ENCODE data around the gene RAD23A.

RAD23A gene

DNA sequence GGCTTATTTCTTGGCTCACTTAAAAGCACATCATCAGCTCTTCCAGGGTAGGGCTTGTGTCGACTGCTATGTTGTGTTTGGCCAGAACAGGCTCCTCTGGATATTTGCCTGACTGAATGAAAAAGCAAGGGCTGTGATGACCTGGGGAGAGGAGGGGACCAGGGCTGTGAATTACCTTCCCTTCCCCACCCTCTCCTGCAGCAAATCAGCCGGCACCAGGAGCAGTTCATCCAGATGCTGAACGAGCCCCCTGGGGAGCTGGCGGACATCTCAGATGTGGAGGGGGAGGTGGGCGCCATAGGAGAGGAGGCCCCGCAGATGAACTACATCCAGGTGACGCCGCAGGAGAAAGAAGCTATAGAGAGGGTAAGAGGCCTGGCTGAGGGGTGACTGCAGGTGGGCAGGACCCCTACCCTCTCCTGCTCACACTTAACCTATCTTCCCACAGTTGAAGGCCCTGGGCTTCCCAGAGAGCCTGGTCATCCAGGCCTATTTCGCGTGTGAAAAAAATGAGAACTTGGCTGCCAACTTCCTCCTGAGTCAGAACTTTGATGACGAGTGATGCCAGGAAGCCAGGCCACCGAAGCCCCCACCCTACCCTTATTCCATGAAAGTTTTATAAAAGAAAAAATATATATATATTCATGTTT, 7.0 kb downstream of the RAD23A start:
- peak overlapping the region; percentile 92 for H3K27ac ChIP-seq
- no peak for TF ChIP-seq ZFX (IDR thresholded peaks at IDR 0.05; ENCODE audit: borderline replicate concordance)
- TF ChIP-seq, protein P1, sequence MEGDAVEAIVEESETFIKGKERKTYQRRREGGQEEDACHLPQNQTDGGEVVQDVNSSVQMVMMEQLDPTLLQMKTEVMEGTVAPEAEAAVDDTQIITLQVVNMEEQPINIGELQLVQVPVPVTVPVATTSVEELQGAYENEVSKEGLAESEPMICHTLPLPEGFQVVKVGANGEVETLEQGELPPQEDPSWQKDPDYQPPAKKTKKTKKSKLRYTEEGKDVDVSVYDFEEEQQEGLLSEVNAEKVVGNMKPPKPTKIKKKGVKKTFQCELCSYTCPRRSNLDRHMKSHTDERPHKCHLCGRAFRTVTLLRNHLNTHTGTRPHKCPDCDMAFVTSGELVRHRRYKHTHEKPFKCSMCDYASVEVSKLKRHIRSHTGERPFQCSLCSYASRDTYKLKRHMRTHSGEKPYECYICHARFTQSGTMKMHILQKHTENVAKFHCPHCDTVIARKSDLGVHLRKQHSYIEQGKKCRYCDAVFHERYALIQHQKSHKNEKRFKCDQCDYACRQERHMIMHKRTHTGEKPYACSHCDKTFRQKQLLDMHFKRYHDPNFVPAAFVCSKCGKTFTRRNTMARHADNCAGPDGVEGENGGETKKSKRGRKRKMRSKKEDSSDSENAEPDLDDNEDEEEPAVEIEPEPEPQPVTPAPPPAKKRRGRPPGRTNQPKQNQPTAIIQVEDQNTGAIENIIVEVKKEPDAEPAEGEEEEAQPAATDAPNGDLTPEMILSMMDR (IDR thresholded peaks at IDR 0.05): no peak

DNA sequence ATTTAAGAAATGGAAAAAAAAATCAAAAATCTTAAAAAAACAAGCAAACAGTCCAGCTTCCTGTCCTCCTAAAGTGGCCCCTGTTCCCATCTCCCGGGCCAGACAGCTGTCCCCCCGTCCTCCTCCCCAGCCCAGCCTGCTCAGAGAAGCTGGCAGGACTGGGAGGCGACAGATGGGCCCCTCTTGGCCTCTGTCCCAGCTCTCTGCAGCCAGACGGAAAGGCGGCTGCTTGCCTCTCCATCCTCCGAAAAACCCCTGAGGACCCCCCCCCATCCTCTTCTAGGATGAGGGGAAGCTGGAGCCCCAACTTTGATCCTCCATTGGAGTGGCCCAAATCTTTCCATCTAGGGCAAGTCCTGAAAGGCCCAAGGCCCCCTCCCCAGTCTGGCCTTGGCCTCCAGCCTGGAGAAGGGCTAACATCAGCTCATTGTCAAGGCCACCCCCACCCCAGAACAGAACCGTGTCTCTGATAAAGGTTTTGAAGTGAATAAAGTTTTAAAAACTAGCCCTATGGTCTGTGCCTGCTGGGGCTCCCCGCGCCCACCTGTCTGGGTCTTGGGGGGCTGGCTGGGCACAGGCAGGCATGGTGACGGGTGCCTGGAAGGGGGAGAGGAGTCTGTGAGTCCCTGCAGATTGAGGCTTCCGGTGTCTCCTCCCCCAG, 7.6 kb downstream of the RAD23A start:
- TF ChIP-seq, protein P1 (IDR thresholded peaks at IDR 0.05): no peak
- peak overlapping the region; percentile 92; the same call in 1 of the 2 replicates for H3K27ac ChIP-seq

DNA sequence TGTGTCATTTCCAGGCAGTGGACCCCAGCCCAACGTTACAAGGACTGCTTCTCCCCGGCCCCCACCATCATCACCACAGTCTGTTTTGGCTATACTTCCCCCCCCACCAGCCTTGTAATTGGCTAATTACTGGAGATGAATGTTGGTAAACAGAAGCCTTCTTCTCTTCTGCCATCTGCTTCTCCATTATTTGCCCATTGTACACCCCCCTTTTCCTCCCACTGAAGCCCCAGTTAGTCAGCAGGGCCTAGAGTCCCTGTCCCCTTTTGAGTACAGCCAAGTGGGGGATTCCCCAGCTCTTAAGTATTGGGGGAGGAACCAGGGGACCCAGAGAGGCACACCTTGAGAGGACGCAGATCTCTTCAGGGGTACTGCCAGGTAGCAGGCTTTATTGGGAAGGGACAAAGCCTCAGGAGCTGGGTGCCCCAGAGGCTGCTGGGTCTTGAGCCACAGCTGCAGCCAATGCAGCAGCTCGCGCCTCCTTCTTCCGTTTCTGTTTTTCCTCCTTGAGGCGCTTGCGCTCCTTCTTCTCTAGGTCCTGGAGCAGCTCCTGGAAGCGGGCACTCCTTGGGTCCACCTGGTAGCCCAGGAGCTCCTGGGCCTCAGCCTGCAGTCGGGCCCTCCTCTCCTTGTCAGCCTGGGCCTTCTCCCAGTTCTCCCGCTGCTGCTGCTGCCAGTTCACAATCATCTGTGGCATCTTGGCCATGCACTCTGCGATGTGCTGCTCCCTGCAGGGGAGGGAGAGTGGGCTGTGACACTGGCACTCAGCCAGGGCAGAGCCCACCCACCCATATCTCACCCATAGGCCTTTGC, 8.3 kb downstream of the RAD23A start:
- peak overlapping the region; percentile 92 for H3K27ac ChIP-seq
- TF ChIP-seq, protein P1 (IDR thresholded peaks at IDR 0.05): no peak
- no peak for TF ChIP-seq ZFX (IDR thresholded peaks at IDR 0.05; ENCODE audit: borderline replicate concordance)

DNA sequence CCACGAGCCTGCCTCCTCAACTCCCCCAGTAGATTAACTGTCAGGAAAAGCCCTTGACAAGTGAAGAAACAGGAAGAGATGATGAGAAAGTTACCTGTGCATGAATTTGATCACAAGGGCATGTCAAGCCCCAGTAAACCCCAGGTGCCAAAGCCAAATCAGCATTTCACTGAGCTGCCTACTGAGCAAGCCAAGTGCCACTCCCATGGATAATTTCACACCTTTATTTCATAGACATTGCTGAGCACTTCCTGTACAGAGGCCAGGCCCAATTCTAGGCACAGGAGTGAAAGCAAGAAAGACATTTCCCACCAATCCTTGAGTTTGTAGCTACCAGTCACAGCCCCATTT, 8.9 kb downstream of the RAD23A start:
- TF ChIP-seq ZFX (IDR thresholded peaks at IDR 0.05; ENCODE audit: borderline replicate concordance): no peak
- TF ChIP-seq, protein P1 (IDR thresholded peaks at IDR 0.05): no peak
- H3K27ac ChIP-seq: peak overlapping the region; percentile 92

DNA sequence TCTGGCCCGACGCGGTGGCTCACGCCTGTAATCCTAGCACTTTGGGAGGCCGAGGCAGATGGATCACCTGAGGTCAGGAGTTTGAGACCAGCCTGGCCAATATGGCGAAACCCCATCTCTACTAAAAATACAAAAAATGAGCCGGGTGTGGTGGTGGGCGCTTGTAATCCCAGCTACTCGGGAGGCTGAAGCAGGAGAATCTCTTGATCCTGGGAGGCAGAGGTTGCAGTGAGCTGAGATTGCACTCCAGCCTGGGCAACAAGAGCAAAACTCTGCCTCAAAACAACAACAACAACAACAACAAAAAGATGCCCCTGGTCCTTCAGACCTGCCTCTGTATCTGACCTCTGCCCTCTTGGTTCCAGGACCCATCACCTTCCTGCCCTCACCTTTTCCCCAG, 9.9 kb downstream of the RAD23A start:
- H3K27ac ChIP-seq: peak overlapping the region; percentile 92

DNA sequence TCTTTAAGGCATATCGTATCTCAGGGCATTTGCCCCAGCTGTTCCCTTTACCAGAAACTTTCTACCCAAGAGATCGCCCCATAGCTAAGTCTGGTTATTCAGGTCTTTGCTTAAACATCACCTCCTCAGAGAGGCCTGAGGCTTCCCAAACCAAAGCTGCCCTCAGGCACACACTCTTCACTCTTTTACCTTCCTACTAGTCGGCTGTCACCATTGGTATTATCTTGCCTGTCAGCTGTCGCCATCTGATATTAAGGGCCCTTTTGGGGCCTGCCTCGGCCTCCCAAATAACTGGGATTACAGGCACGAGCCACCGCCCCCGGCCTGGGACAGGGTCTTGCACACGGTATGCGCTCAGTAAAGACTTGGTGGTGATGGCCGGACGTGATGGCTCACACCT, 10.3 kb downstream of the RAD23A start:
- TF ChIP-seq ZFX (IDR thresholded peaks at IDR 0.05; ENCODE audit: borderline replicate concordance): no peak
- TF ChIP-seq, protein P1 (IDR thresholded peaks at IDR 0.05): no peak
- peak overlapping the region; percentile 92 for H3K27ac ChIP-seq

DNA sequence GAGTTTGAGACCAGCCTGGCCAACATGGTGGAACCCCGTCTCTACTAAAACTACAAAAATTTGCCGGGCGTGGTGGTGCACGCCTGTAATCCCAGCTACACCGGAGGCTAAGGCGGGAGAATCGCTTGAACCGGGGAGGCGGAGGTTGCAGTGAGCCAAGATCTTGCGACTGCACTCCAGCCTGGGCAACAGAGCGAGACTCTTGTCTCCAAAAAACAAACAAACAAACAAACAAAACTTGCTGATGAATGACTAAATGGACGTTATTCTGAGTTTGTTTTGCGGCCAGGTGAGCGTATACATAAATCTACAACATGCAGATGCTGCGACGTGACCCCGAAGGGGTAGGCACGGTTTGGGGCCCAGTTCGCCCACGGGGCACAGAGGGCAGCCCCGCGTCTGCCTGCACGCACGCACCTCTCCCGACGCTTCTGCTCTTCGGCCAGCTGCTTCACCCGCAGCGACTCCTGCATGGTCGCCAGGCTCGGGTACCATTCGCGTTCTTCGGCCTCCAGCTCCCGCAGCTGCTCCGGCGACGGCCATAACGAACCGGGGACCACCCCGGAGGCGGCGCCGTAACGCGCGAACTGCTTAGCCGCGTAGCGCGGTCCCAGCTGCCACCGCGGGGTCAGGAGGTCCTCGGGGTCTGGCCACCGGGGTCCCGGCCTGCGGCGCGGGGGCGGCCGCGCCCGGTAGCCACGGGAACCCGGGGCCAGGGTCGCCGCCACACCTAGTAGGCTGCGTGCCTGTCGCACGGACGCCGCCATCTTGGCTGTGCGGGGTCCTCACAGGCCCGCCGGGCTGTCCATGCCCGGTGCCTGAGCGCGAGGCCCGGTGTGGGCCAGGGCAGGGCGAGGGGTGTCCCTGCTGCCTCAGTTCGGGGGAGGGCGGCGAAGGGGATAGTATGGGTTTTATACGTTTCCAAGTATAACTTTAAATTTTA, 11.1 kb downstream of the RAD23A start, which contains the start of gene GADD45GIP1:
GADD45GIP1 (minus strand) TSS at position 778 of the 943 bp plus-strand sequence; CDS start at position 767, 11 bp downstream.
- peak within 1 kb of the TSS; percentile 92 for H3K27ac ChIP-seq
- TF ChIP-seq ZFX (IDR thresholded peaks at IDR 0.05; ENCODE audit: borderline replicate concordance): no peak
- TF ChIP-seq, protein P1 (IDR thresholded peaks at IDR 0.05): no peak

DNA sequence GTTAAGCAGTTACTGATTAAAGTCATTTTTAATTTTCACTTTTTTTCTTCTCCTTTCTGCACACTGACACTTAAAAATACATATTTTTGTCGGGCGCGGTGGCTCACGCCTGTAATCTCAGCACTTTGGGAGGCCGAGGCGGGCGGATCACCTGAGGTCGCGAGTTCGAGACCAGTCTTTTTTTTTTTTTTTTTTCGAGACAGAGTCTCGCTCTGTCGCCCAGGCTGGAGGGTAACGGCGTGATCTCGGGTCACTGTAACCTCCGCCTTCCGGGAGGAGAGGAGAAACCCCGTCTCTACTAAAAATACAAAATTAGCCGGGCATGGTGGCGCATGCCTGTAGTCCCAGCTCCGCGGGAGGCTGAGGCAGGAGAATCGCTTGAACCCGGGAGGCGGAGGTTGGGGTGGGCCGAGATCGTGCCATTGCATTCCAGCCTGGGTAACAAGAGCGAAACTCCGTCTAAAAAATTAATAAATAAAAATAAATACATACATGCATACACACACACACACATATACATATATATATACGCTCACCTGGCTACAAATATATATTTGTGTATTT, 11.8 kb downstream of the RAD23A start:
- H3K27ac ChIP-seq: peak overlapping the region; percentile 92
